GM12872 (cell line): Measurements from ENCODE around the gene GPC6.

ENCODE experiments used
- TF ChIP-seq, protein P1 (sequence below): IDR thresholded peaks from 3 replicates; pipeline ENCODE4 v1.5.1; 2011; ENCODE audit warnings: low read depth, mild to moderate bottlenecking, low read length, moderate library complexity; ENCODE audit not compliant: insufficient read depth

Gene GPC6

DNA sequence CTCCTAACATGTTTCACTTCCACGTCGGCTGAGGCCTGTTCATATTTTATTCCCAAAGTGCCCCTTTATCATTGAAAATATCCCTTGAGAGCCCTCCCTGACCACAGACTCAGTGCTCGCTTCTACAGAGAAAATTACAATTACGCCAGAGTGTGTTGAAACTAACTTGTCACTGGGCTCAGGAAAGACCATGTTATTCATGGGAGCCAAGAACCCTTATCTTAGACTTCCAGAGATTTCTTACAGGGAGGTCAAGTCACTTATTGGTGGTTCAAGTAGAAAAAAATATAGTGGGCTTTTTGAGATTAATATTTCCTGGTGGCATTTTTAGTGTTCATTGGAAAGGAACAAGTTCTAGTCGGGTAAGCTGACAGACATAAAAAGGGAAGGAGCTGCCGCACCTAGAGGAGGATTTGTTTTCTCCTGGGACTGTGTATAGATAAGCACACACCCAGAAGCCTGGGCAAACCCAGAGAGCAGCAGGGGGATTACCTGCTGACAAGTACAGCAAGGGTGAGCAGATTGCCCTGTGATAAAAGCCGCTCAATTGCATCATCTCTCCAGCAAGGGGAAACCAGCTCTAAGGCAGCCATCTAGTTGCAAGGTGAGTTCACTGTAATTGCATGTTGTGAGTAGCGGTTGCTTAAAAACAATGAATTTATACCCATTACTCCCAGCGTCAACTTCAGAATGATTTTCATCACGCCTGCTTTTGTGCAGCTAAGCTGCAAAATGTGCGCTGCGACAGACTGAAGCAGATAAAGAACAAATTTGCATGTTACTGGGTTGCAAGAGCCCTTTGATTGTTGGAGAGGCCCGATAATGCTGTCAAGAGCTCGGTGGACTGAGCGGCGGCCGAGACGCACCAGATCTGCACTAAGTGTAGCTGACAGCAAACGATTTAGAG is 1206.7 kb downstream of the GPC6 start:
- TF ChIP-seq, protein P1, sequence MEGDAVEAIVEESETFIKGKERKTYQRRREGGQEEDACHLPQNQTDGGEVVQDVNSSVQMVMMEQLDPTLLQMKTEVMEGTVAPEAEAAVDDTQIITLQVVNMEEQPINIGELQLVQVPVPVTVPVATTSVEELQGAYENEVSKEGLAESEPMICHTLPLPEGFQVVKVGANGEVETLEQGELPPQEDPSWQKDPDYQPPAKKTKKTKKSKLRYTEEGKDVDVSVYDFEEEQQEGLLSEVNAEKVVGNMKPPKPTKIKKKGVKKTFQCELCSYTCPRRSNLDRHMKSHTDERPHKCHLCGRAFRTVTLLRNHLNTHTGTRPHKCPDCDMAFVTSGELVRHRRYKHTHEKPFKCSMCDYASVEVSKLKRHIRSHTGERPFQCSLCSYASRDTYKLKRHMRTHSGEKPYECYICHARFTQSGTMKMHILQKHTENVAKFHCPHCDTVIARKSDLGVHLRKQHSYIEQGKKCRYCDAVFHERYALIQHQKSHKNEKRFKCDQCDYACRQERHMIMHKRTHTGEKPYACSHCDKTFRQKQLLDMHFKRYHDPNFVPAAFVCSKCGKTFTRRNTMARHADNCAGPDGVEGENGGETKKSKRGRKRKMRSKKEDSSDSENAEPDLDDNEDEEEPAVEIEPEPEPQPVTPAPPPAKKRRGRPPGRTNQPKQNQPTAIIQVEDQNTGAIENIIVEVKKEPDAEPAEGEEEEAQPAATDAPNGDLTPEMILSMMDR: no peak

DNA sequence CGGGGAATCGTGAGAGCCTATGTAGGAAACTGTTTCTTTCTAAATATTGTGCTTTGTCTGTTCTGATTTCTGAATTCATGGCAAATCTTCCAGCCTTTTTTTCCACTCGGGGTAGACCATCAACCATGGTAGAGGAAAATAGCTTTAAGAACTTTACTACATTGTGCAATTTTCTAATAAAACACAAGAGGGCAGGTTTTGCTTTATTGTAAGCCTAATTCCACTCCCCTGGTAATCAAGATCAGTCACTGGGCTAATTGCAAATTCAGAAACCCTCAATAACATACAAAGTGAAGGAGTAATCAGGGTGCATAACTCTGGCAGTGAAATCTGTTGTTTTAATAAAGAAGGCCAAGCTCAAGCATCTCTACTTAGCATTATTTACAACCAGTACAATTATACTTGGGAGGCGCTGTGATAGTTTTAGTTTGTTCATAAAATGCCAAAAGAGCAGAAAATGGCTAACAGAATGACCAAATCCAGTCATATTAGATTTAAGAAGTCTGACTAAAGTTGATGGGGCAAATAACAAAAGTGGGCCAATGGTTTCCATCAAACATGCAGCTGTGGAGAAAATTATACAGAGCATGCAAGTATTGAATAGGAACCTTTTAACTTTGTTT is 1209.1 kb downstream of the GPC6 start:
- TF ChIP-seq, protein P1: peak; percentile 46; the same call in 2 of the 3 replicates

DNA sequence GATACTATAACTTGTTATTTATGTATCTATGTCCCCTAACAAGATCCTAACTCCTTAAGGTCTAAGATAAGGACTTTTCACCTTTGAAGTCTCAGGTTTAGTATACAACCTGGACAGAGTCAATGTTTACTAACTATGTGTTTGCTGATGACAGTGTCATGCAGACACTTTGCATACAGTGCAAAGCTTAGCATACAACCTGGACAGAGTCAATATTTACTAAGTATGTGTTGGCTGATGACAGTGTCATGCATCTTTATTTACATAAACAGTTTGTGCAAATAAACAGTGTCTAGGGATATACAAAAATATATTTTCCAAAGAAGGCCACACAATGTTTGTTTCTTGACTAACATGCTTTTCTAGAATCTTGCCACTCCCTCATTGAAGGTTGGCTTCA is 1218.2 kb downstream of the GPC6 start:
- TF ChIP-seq, protein P1: no peak

DNA sequence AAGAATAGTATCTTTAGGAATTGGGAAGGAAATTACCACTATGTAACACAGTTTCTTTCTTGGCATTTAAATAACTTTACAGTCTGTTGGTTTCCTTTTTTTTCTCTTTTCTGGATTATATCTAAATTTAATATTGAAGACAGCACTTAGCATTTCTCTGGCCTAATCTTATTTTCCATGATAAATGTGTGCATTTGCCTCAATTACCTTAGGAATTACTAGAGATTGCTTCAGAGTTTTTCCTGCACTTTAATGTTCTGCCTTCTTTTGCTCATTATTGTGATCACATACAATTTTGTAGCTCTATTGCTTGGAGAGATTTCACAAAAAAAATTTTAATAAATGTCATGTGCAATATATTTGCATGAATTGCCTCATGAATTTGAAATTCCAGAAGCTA is 1227.7 kb downstream of the GPC6 start:
- TF ChIP-seq, protein P1: no peak

DNA sequence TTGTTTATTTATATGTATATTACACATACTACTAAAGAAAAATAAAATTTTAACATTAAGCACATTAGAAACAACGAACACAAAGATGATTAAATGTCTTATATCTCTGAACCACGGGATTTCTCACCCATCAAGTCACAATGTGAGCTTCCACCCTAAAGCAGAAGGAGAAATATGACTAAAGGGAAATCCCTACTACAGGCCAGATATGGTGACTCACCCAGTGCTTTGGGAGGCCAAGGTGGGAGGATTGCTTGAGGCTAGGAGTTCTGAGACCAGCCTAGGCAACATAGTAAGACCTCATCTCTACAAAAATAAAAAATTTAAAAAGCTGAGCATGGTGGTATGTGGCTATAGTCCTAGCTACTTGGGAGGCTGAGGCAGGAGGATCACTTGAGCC is 1228.3 kb downstream of the GPC6 start:
- TF ChIP-seq, protein P1: no peak

DNA sequence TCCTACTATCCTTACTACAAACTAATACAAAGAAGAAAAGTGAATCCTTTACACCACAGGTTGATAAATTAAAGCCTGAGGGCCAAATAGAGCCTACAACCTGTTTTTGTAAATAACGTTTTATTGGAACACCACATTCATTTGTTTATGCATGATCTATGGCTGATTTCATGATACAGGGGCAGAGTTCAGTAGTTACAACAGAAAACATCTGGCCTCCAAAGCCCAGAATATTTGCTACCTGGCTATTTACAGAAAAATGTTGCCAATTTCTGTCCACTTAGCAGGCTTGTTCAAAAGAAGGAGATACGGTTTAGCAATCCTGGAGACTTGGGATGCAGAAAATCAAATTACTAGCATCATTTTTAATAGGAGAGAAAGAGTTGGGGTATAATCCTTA is 1228.8 kb downstream of the GPC6 start:
- TF ChIP-seq, protein P1: no peak
